Liver (tissue), 9 donors: ENCODE results near the gene CARHSP1. TPM values are rescaled to one million over a fixed set of nuclear protein-coding genes. Genes with fewer than 3 reads are reported as not detected.

Experiments
- DNase-seq: peaks from one replicate; pipeline ENCODE4 v3.0.0-alpha.2; 2017; ENCODE audit warnings: low spot score
- H3K27ac ChIP-seq, 2 donors: one replicate each; pipeline ENCODE4 v1.7.0; 2013; ENCODE audit warnings: inconsistent platforms in 2 of 2, low read length in 2 of 2, control low read depth in 1 of 2, low read depth in 1 of 2, mild to moderate bottlenecking in 1 of 2
- H3K27me3 ChIP-seq, 4 donors: one replicate each; pipeline versions ENCODE4 v1.6.1 to v1.7.0; 2013; ENCODE audit warnings: low read length in 3 of 4, inconsistent platforms in 1 of 4, mild to moderate bottlenecking in 1 of 4, moderate library complexity in 1 of 4; ENCODE audit not compliant: control insufficient read depth in 4 of 4, insufficient read depth in 4 of 4
- H3K36me3 ChIP-seq, 4 donors: one replicate each; pipeline versions ENCODE4 v1.6.1 to v1.7.0; 2013; ENCODE audit warnings: low read length in 3 of 4, mild to moderate bottlenecking in 3 of 4, low read depth in 1 of 4, moderate library complexity in 1 of 4; ENCODE audit not compliant: control insufficient read depth in 4 of 4, insufficient read depth in 3 of 4
- H3K4me1 ChIP-seq, 4 donors: one replicate each; pipeline versions ENCODE4 v1.6.1 to v1.7.0; 2013; ENCODE audit warnings: low read length in 3 of 4, mild to moderate bottlenecking in 3 of 4, moderate library complexity in 1 of 4; ENCODE audit not compliant: control insufficient read depth in 4 of 4, insufficient read depth in 4 of 4
- H3K4me3 ChIP-seq, 3 donors: one replicate each; pipeline versions ENCODE4 v1.6.1 to v1.7.0; 2013; ENCODE audit warnings: low read length in 3 of 3, control low read depth in 1 of 3, low read depth in 1 of 3, mild to moderate bottlenecking in 1 of 3
- H3K9ac ChIP-seq, 2 donors: one replicate each; pipeline ENCODE4 v1.7.0; 2013; ENCODE audit warnings: low read length in 2 of 2, mild to moderate bottlenecking in 2 of 2, moderate library complexity in 2 of 2, control low read depth in 1 of 2, low read depth in 1 of 2
- H3K9me3 ChIP-seq, 4 donors: one replicate each; pipeline versions ENCODE4 v1.6.1 to v1.7.0; 2013; ENCODE audit warnings: low read length in 3 of 4; ENCODE audit not compliant: control insufficient read depth in 4 of 4
- ATF3 ChIP-seq: IDR thresholded peaks from 2 replicates; pipeline ENCODE4 v1.6.1; 2016; ENCODE audit warnings: antibody characterized with exemption
- CTCF ChIP-seq: fragments of 150-350 bp; IDR thresholded peaks from 2 replicates; pipeline ENCODE4 v1.5.1; 2017; ENCODE audit warnings: improper control_type of control experiment, low read depth, low read length; ENCODE audit not compliant: missing input control
- EGR1 ChIP-seq, 2 donors: IDR thresholded peaks; 2 replicates each; pipeline ENCODE4 v1.6.1; 2016 to 2018; ENCODE audit warnings: antibody characterized with exemption in 2 of 2, low read depth in 2 of 2
- FOXA1 ChIP-seq: IDR thresholded peaks from 2 replicates; pipeline ENCODE4 v1.6.1; 2016; ENCODE audit warnings: antibody characterized with exemption
- FOXA2 ChIP-seq: IDR thresholded peaks from 2 replicates; pipeline ENCODE4 v1.6.1; 2016; ENCODE audit warnings: antibody characterized with exemption
- GABPA ChIP-seq, 2 donors: IDR thresholded peaks in 1 of 2; conservative IDR thresholded peaks in 1 of 2; 2 replicates each; pipeline ENCODE4 v1.6.1; 2016; ENCODE audit warnings: antibody characterized with exemption in 2 of 2, mild to moderate bottlenecking in 1 of 2, moderate library complexity in 1 of 2
- HNF4A ChIP-seq, 2 donors: conservative IDR thresholded peaks; 2 replicates each; pipeline ENCODE4 v1.6.1; 2016; ENCODE audit warnings: antibody characterized with exemption in 2 of 2, mild to moderate bottlenecking in 2 of 2
- HNF4G ChIP-seq: IDR thresholded peaks from 2 replicates; pipeline ENCODE4 v1.6.1; 2016; ENCODE audit warnings: antibody characterized with exemption
- JUND ChIP-seq, 2 donors: IDR thresholded peaks; 2 replicates each; pipeline ENCODE4 v1.6.1; 2016; ENCODE audit warnings: antibody characterized with exemption in 2 of 2
- MAX ChIP-seq: IDR thresholded peaks from 2 replicates; pipeline ENCODE4 v1.6.1; 2016; ENCODE audit warnings: antibody characterized with exemption
- NR2F2 ChIP-seq: IDR thresholded peaks from 2 replicates; pipeline ENCODE4 v1.6.1; 2016; ENCODE audit warnings: antibody characterized with exemption
- RAD21 ChIP-seq, 2 donors: IDR thresholded peaks; 2 replicates each; pipeline ENCODE4 v1.6.1; 2016; ENCODE audit warnings: antibody characterized with exemption in 2 of 2, mild to moderate bottlenecking in 2 of 2
- REST ChIP-seq: IDR thresholded peaks from 2 replicates; pipeline ENCODE4 v1.6.1; 2016; ENCODE audit warnings: antibody characterized with exemption, mild to moderate bottlenecking
- RXRA ChIP-seq, 2 donors: IDR thresholded peaks; 2 replicates each; pipeline ENCODE4 v1.6.1; 2017 to 2018; ENCODE audit warnings: antibody characterized with exemption in 2 of 2, mild to moderate bottlenecking in 1 of 2
- SP1 ChIP-seq: IDR thresholded peaks from 2 replicates; pipeline ENCODE4 v1.6.1; 2018; ENCODE audit warnings: antibody characterized with exemption, mild to moderate bottlenecking
- TAF1 ChIP-seq: conservative IDR thresholded peaks from 2 replicates; pipeline ENCODE4 v1.6.1; 2016; ENCODE audit warnings: antibody characterized with exemption, mild to moderate bottlenecking
- YY1 ChIP-seq: IDR thresholded peaks from 2 replicates; pipeline ENCODE4 v1.6.1; 2016; ENCODE audit warnings: antibody characterized with exemption, mild to moderate bottlenecking
- ZBTB33 ChIP-seq: IDR thresholded peaks from 2 replicates; pipeline ENCODE4 v1.6.1; 2016; ENCODE audit warnings: antibody characterized with exemption
- WGBS: extraction: QIAGEN DNeasy Blood & Tissue Kit; methylation state at CpG from one replicate; pipeline ENCODE4 v1.1.7; 2013; 5-methylcytosine and 5-hydroxymethylcytosine counted together
- polyA plus RNA-seq, 2 donors: library from polyadenylated mRNA; stranded (reverse) in 1 of 2; unstranded in 1 of 2; fragments of 200-250 nt in 1 of 2; fragments of >200 nt in 1 of 2; fragmentation: Nextera tagmentation in 1 of 2; extraction: Ambion mirVana in 1 of 2; gene quantifications; one replicate each; pipeline versions ENCODE4 v1.2.1 to v1.2.3, GENCODE V29; 2013 to 2015
- total RNA-seq, 2 donors: library from RNA; depleted of rRNA; stranded (reverse); fragments of >200 nt; gene quantifications; one replicate each; pipeline ENCODE4 v1.2.3, GENCODE V29; 2014
- donor health status: healthy.
- donor health status: healthy.
- donor health status: healthy.
- donor health status: healthy.
- donor health status: healthy.

CARHSP1 gene
- total and polyA plus RNA-seq, 4 donors = 81.2 to 162 (median 119) TPM

- H3K27me3 ChIP-seq = no peaks in the 10 kb centered on the region
- no peak for DNase-seq
- WGBS = 88% methylated on average over 9 of the region's 9 CpGs
- no peaks in the 10 kb centered on the region for H3K9me3 ChIP-seq
- peaks cover 10 to 74% (median 55%) of the 10 kb centered on the region in 4 donors for H3K36me3 ChIP-seq
- H3K4me3 ChIP-seq = no peak overlapping the region
- no peak for TF ChIP-seq JUND (IDR thresholded peaks at IDR 0.05)
- TF ChIP-seq RXRA (IDR thresholded peaks at IDR 0.05) = no peak
- TF ChIP-seq SP1 = no peak
- TF ChIP-seq TAF1 = no peak
- TF ChIP-seq RAD21 (IDR thresholded peaks at IDR 0.05) = no peak
- TF ChIP-seq HNF4G = no peak
- no peak for TF ChIP-seq NR2F2
- no peak for TF ChIP-seq EGR1 (IDR thresholded peaks at IDR 0.05; ENCODE audit: low read depth in 2 of 2)
- TF ChIP-seq FOXA1 = no peak
- TF ChIP-seq ZBTB33 = no peak
- TF ChIP-seq REST = no peak
- TF ChIP-seq FOXA2 = no peak
- no peak for TF ChIP-seq ATF3
- no peak for TF ChIP-seq GABPA (IDR thresholded peaks at IDR 0.05 in 1 of 2, conservative IDR thresholded peaks at IDR 0.05 in 1 of 2)
- TF ChIP-seq CTCF = no peak
- TF ChIP-seq MAX = no peak
- TF ChIP-seq YY1 = no peak
- TF ChIP-seq HNF4A (conservative IDR thresholded peaks at IDR 0.05) = no peak
- no peak overlapping the region for H3K9ac ChIP-seq
- no peaks in the 10 kb centered on the region for H3K4me1 ChIP-seq
- H3K27ac ChIP-seq = no peak overlapping the region
These were observed 24.6 kb upstream of the CARHSP1 start for GRCh38 chr16:8893426-8893825.
